ENCODE data around the gene ALDOC.

ALDOC gene

DNA sequence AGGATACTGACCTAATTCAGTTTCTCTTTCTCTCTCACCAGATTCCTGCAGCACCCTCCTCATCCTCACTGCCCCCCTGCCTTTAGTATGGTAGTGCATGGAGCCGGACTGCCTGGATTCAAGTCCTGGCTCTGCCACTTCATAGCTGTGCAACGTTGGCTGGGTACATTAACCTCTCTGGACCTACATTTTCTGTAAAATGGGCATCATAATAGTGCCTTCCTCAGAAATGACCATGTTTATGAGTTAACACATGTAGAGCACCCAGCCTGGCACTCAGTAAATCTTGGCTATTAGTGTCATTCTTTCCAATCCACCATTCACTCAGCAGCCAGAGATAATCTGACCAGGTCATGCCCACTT, 31.6 kb downstream of the ALDOC start:
- DNase-seq (ENCODE audit: low spot score), result no peak
- no peak overlapping the region for H3K27ac ChIP-seq
- TF ChIP-seq CTCF (conservative IDR thresholded peaks at IDR 0.05; ENCODE audit: low read depth), result no peak
- ChIA-PET CTCF (no interaction called here), POLR2A (ENCODE audit: low non-redundant PET) (no interaction called here)

DNA sequence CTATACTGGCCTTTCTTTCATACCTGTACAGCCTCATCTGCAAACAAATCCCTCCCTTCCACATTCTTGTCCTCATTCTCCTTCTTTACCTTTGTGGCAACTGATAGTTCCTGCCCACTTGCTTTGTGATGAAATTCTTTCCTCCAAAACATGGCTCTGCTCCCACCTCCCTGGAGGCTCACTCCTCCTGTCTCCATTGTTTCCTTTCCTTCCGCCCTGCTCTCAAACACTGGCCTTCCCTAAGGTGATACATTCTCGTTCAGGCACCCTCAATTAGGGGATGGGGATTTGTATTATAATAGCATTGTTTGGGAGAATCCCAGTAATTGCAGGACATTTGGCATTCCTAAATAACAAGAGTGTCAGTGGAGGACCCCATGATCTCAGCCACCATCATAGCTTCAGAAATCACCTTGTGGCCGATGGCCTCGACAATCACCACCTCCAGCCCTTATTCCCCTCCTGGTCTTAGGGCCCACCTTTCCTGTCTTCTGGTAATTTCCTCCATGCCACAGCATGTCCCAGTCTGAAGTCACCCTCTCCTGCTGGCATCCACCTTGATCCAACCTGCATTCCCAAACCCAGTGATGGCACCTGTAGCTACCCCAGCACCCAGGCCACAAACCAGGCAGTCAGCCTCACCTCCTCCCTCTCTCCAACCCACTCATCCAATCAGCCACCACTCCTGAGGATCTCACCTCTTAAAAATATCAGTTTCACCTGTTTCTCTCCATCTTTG, 32.1 kb downstream of the ALDOC start:
- ChIA-PET CTCF (no interaction called here), POLR2A (ENCODE audit: low non-redundant PET) (no interaction called here)
- no peak overlapping the region for H3K27ac ChIP-seq
- DNase-seq (ENCODE audit: low spot score), result no peak
- TF ChIP-seq CTCF (conservative IDR thresholded peaks at IDR 0.05; ENCODE audit: low read depth), result no peak

- no peak for DNase-seq (ENCODE audit: low spot score)
- no peak overlapping the region for H3K27ac ChIP-seq
- CTCF ChIA-PET, result interaction anchor here (0.6 to 1.4 kb wide), 3 partner anchors 47 to 130 kb away, joined by 3 to 9 read pairs (median 3); no protein-coding TSS in a partner anchor
- POLR2A ChIA-PET (ENCODE audit: low non-redundant PET), result no interaction called here
- no peak for TF ChIP-seq CTCF (conservative IDR thresholded peaks at IDR 0.05; ENCODE audit: low read depth)
These were observed 35.3 kb downstream of the ALDOC start for GRCh38 chr17:28541439-28541838.

DNA sequence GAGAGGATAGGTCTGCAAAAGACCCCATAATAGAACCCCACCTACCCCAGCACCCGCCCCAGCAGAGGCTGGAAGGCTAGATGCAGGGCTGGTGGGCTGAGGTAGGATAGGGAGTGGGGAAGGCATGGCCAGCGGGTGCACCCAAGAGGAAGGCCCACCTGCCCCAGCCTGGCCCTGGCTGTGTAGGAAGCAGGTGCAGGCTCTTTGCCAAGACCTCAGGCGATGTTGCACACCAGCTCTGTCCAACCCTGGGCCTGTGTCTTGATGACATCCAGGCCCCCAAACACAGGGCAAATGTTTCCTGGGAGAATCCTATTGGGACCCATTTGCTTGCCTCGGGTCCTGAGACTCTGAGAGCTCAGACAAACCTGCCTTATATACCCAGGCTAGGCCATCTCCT, 36.5 kb downstream of the ALDOC start:
- H3K27ac ChIP-seq, result no peak overlapping the region
- DNase-seq (ENCODE audit: low spot score), result no peak
- ChIA-PET POLR2A (ENCODE audit: low non-redundant PET) (no interaction called here), CTCF (interaction anchor here (0.9 to 1.4 kb wide), 4 partner anchors 35 to 46 kb away, joined by 3 to 9 read pairs (median 4); no protein-coding TSS in a partner anchor)
- TF ChIP-seq CTCF (conservative IDR thresholded peaks at IDR 0.05; ENCODE audit: low read depth), result no peak

DNA sequence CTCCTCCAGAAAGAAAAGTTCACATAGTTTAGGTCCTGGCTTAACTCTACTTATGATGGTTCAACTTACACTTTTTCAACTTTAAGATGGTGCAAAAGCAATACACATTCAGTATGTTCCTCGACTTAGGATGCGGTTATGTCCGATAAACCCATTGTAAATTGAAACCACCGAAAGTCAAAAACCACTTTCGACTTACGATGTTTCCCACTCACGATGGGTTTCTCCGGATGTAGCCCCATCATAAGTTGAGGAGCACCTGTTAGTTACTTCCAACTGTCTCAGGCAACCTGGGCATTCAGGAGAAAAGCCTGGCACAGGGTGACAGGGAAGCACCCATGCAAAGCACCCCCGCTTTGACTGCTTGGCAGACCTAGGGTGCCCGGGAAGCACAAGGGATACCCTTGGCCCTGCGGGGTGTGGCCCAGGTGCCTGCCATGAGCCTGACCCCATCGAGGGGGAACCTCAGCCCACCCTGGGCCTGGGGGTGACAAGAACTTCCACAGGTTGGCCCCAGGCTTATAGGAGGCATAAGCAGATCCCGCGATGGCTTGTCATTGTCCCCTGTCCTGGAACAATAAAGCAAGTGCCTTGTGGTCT, 38.3 kb downstream of the ALDOC start:
- DNase-seq (ENCODE audit: low spot score), result no peak
- no peak for TF ChIP-seq CTCF (conservative IDR thresholded peaks at IDR 0.05; ENCODE audit: low read depth)
- no peak overlapping the region for H3K27ac ChIP-seq
- CTCF ChIA-PET, result no interaction called here
- POLR2A ChIA-PET (ENCODE audit: low non-redundant PET), result no interaction called here

GRCh38 chr17:28537219-28537610, 39.5 kb downstream of the ALDOC start:
- CTCF ChIA-PET, result interaction anchor here (0.6 to 1.0 kb wide), 4 partner anchors 11 to 129 kb away, joined by 3 to 5 read pairs (median 4); no protein-coding TSS in a partner anchor
- H3K27ac ChIP-seq, result no peak overlapping the region
- no peak for TF ChIP-seq CTCF (conservative IDR thresholded peaks at IDR 0.05; ENCODE audit: low read depth)
- POLR2A ChIA-PET (ENCODE audit: low non-redundant PET), result no interaction called here
- no peak for DNase-seq (ENCODE audit: low spot score)

Measured in RWPE1 (cell line).